Fibroblast of the aortic adventitia (primary cell): Measurements from ENCODE around the gene BPIFA1. TPM values are rescaled to one million over a fixed set of nuclear protein-coding genes. Genes with fewer than 3 reads are reported as not detected.

ENCODE experiments used
- DNase-seq: peaks from one replicate; pipeline ENCODE4 v3.0.0-alpha.2; 2010; ENCODE audit warnings: low read depth
- H3K4me3 ChIP-seq: 2 replicates; pipeline ENCODE4 v1.5.1; 2011; ENCODE audit warnings: low read depth, mild to moderate bottlenecking, control low read depth, low read length, moderate library complexity
- total RNA-seq: library from RNA; depleted of rRNA; stranded (reverse); fragments of >200 nt; gene quantifications from 2 replicates; pipeline ENCODE4 v1.2.3, GENCODE V29; 2012; ENCODE audit warnings: low replicate concordance
- TF ChIP-seq, protein P1 (sequence below): IDR thresholded peaks from 2 replicates; pipeline ENCODE4 v1.5.1; 2011; ENCODE audit warnings: mild to moderate bottlenecking, low read length, control low read depth, inconsistent platforms; ENCODE audit not compliant: insufficient read depth

BPIFA1 gene
- total RNA-seq, 1 donor = not detected

DNA sequence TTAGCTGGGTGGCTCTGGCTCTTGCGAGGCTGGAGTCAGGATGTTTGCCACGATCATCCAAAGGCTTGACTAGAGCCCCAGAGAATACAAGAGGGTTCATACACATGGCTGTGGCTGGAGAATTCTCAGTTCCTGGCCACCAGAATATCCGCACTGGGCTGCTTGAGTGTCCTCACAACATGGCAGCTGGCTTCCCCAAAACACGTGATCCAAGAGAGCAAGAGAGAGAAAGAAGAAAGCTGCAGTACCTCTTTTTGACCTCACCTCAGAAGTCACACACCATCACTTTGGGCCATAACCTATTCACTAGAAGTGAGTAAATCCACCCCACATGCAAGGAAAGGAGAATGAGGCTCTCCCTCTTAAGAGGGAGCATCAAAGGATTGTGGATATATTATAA, 25.7 kb downstream of the BPIFA1 start:
- H3K4me3 ChIP-seq = no peak overlapping the region
- TF ChIP-seq, protein P1, sequence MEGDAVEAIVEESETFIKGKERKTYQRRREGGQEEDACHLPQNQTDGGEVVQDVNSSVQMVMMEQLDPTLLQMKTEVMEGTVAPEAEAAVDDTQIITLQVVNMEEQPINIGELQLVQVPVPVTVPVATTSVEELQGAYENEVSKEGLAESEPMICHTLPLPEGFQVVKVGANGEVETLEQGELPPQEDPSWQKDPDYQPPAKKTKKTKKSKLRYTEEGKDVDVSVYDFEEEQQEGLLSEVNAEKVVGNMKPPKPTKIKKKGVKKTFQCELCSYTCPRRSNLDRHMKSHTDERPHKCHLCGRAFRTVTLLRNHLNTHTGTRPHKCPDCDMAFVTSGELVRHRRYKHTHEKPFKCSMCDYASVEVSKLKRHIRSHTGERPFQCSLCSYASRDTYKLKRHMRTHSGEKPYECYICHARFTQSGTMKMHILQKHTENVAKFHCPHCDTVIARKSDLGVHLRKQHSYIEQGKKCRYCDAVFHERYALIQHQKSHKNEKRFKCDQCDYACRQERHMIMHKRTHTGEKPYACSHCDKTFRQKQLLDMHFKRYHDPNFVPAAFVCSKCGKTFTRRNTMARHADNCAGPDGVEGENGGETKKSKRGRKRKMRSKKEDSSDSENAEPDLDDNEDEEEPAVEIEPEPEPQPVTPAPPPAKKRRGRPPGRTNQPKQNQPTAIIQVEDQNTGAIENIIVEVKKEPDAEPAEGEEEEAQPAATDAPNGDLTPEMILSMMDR = no peak
- no peak for DNase-seq

DNA sequence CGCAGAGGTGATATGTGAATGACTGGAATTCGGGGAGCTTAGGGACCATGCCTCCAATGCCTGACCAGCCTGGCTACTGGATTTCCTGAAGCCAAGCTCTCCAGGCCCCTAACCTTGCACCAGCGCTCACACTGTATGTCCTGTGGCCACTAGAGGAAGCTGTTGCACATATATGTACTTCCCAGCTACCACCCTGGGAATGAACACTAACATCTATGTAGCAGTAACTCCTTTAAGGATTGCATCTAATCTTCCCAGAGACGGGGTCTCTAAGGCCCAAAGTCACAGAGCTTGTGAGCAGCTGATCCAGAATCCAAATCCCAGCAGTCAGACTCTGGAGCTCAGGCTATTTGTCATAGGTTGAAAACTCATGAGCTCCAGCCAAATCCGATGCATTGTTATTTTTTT, 26.9 kb downstream of the BPIFA1 start:
- TF ChIP-seq, protein P1 = peak; percentile 81
- H3K4me3 ChIP-seq = no peak overlapping the region
- DNase-seq = peak; percentile 70

DNA sequence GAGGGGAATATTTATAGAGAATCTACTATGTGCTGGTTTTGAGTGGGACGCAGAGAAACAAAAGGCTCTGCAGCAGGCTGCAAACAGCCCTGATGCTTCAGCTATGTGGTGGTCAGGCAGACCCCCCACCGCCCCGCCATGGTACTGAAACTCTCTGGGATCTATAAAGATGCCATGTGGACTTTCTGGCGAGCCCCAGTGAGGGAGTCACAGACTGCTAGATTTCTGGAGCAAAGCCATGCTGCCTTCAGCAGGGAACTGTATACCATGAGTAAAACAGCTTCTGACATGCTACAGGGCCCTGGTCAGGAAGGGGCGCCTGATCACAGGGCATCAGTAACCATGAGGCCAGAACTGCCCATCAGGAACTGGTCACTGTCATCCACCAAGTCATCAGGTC, 28.0 kb downstream of the BPIFA1 start:
- DNase-seq = no peak
- TF ChIP-seq, protein P1 = no peak
- H3K4me3 ChIP-seq = no peak overlapping the region

DNA sequence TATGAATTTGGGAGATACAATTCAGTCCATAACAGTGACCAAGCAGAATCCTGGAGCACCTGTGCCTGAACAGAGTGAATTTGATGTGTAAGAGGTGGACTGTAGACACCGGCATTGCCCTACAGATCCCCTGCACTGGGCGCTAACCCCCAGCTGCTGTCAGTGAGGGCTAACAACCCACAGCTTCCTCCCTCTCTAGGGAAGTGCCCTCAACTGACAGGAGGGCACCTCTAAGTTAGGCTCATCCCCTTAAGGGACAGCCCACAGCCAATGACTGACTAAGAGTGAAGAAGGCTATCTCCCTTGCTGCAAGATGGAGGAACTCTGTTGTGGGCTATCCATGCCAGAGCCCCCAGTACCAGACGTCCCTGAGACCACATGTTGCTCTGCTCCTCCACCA, 31.9 kb downstream of the BPIFA1 start:
- TF ChIP-seq, protein P1 = no peak
- no peak overlapping the region for H3K4me3 ChIP-seq
- DNase-seq = no peak

DNA sequence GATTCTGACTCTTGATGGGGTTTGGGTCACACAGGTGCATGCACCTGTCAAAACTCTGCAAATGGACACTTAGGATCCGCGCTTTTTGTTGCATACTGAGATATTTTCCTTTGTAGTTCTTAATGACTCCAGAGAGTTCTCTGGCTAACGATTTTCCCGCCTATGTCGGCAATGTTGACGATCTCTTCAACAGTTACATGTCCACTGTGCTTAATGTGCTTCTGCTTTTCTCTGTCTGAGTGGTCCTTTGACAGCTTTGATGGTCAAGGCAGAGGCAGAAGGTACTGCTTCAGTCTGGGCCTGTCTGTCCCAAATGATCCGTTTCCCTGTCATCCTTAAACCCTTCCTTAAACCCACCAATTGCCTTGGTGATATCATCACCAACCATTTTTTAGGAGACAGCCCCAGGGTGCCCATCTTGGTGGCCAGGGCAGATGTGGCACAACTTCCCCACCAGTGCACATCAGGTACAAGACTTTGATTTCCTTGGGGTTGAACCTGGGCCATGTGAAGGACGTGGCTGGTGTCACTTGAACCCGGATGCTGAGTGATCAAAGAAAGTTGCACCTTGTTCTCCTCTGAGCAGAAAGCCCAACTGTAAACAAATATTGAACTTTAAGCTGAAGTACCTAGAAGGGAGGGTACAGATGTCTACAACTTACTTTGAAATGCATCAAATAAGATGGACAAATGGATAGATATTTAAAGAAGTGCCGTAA, 36.5 kb downstream of the BPIFA1 start:
- no peak overlapping the region for H3K4me3 ChIP-seq
- TF ChIP-seq, protein P1 = no peak
- DNase-seq = no peak

DNA sequence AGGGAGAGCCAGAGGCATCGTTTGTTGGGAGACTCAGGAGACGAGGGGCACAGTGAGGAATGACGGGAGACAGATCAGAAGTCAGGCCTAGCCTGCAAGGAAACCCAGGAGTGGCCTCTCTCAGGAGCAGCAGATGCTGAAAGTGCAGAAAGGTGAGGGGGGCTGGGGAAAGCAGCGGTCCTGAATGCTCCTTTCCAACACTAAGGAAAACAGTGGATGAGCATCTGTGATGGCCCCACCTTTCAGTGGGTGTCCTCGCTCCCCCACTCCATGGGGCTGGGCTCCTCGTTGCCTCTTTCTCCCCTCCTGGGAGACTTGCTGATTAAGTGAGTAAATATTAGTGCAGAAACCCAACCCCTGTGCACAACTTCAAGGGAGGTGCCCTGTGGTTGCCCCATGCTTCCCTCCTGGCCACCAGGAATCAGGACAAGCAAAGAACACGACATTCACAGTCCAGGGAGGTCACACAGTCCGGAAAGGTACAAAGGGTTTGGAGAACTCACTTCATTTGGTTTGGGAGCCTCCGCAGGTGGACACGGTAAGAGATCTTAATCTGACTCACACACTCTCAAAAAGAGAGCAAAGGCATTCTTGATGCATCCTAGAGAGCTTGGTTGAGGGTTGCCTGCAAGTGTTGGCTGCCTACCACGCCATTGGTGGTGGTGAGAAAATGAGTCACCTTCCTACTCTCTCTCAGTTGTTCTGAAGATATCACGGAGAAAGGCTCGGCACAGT, 37.5 kb downstream of the BPIFA1 start:
- TF ChIP-seq, protein P1 = no peak
- DNase-seq = no peak
- H3K4me3 ChIP-seq = no peak overlapping the region
